HG03342 (cell line): Measurements from ENCODE around the gene ZNF771.

Experiments
- ATAC-seq: cut with Tn5 transposase; IDR thresholded peaks from one replicate; pipeline ENCODE4 v1.9.1; 2021; ENCODE audit warnings: mild to moderate bottlenecking, moderate library complexity; ENCODE audit not compliant: unreplicated experiment

ZNF771 gene

DNA sequence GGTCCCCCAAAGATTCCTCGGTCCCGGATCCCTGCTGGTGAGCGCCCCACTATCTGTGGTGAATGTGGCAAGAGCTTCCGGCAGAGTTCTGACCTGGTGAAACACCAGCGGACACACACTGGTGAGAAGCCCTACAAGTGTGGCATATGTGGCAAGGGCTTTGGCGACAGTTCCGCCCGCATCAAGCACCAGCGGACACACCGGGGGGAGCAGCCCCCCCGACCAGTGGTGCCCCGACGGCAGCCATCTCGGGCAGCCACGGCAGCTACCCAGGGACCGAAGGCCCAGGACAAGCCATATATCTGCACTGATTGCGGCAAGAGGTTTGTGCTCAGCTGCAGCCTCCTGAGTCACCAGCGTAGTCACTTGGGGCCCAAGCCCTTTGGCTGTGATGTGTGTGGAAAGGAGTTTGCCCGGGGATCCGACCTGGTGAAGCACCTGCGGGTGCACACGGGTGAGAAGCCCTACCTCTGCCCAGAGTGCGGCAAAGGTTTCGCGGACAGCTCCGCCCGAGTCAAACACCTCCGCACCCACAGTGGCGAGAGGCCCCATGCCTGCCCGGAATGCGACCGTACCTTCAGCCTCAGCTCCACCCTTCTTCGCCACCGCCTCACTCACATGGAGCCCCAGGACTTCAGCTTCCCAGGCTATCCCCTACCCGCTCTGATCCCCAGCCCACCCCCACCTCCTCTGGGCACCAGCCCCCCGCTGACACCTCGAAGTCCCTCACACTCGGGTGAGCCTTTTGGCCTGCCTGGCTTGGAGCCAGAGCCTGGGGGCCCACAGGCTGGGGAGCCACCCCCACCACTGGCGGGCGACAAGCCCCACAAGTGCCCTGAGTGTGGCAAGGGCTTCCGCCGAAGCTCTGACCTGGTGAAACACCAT, 9.4 kb upstream of the ZNF771 start:
- no peak for ATAC-seq

DNA sequence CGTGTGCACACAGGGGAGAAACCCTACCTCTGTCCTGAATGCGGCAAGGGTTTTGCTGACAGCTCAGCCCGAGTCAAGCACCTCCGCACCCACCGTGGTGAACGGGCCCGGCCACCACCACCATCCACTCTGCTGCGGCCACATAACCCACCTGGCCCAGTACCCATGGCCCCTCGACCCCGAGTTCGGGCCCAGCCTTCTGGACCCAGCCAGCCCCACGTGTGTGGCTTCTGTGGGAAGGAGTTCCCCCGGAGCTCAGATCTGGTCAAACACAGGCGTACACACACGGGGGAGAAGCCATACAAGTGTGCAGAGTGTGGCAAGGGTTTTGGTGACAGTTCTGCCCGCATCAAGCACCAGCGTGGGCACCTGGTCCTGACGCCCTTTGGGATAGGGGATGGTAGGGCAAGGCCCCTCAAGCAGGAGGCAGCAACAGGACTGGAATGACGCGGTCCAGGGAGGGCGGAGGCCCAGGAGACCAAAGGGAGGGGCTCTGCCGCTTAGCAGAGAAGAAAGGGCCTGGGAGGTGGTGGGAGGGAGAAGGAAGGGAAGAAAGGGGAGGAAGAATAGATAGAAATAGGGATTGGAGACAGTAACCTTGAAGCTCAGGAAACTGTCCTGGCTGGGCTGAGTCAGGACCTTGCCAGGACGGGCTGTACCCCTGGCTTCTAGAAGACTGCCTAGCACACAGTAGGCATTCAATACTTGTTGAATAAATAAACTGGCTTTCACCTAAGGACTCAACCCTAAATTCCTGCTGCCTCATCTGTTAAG, 8.6 kb upstream of the ZNF771 start:
- ATAC-seq = no peak

DNA sequence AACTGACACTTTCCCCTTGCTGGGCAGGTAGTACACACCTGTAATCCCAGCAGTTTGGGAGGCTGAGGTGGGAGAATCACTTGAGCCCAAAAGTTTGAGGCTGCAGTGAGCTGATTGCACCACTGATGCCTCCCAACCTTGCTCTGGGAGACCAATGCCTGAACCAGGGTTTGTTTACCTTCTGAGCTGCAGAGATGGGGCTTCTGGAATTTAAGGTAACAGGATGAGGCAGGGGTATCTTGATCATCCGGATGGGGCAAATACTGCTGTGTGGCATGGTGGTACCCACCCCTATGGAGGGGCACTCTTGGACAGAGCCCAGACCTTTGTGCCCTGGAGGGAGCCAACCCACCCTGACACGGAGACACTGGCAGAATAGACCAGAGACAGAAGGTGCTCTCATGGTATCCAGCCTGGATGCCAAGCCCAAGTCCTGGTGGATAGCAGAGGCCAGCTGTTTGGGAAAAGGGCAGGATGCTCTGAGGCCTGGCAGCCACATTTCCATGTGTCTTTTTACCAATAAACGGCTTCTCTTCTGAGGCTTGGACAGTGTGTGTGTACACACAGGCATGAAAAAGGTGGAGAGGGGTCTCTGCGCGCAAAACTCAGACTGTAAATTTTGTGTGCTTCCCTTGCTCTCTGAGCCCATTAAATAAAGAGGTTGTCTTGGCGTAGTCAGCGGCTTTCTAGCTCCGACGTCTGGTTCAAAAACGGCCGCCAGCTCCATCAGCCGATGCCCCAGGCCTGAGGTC, 7.8 kb upstream of the ZNF771 start:
- no peak for ATAC-seq

DNA sequence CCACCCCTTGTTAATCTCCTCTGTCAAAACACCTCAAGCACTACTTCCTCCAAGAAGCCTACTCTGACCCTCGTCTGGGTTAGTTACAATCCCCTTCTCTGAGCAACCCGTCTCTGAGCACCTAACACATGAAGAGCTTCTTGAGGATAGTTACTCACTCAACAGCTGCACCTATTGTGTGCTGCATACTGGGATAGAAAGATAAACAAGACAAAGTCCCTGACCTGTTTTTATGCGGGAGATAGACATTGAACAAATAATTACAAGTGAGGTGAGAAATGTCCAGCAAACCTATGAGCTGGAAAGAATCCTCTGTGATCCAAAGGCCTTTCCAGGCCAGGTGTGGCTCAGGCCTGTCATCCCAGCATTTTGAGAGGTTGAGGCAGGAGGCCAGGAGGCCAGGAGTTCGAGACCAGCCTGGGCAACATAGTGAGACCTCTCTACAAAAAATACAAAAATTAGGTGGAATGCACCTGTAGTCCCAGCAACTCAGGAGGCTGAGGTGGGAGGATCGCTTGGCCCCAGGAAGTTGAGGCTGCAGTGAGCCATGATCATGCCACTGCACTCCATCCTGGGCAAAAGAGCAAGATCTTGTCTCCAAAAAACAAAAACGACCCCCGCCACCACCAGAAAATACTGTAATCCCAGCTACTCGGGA, 5.5 kb upstream of the ZNF771 start:
- ATAC-seq = no peak

DNA sequence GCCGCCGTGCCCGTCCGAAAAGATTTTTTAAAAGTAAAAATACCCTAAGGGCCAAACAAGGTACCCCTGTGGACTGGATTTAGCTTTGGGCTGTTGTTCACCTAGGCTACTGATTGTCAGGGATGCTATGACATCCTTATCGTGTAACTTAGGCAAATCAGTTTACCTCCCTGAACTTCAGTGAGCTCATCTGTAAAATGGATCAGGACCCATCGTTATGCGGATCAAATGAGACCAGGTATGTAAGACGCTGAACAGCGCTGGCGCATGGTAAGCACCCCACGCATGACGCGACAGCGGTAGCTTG, 658 bp upstream of the ZNF771 start:
- ATAC-seq = peak; percentile 5

DNA sequence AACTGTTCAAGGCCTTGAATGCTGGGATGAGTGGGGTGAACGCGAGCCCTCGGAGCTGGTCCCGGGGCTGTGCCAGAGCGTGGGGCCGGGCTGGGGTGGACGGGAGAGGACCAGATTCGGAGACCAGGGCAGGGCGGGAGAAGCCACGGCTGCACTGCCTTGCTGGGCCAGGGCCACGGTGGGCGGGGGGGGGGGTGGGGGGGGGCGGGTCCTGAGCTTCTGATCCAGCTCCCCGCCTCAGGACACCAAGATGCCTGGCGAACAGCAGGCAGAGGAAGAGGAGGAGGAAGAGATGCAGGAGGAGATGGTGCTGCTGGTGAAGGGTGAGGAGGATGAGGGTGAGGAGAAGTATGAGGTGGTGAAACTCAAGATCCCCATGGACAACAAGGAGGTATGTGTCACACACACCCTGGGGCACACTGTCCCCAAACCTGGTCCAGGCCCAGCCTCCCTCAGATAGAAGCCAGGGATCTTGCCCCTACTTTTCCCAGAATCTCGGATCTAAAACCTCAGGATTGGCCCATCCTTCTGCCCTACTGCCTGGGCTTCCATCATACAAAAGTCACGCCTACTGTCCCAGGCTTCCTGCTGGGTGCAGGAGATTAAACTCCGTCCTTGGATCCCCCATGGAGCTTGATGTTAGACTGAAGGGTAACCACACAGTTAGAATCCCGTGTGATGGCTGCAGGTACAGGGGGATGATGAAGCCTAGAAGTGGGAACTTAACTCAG, 563 bp downstream of the ZNF771 start:
- peak; percentile 3 for ATAC-seq

DNA sequence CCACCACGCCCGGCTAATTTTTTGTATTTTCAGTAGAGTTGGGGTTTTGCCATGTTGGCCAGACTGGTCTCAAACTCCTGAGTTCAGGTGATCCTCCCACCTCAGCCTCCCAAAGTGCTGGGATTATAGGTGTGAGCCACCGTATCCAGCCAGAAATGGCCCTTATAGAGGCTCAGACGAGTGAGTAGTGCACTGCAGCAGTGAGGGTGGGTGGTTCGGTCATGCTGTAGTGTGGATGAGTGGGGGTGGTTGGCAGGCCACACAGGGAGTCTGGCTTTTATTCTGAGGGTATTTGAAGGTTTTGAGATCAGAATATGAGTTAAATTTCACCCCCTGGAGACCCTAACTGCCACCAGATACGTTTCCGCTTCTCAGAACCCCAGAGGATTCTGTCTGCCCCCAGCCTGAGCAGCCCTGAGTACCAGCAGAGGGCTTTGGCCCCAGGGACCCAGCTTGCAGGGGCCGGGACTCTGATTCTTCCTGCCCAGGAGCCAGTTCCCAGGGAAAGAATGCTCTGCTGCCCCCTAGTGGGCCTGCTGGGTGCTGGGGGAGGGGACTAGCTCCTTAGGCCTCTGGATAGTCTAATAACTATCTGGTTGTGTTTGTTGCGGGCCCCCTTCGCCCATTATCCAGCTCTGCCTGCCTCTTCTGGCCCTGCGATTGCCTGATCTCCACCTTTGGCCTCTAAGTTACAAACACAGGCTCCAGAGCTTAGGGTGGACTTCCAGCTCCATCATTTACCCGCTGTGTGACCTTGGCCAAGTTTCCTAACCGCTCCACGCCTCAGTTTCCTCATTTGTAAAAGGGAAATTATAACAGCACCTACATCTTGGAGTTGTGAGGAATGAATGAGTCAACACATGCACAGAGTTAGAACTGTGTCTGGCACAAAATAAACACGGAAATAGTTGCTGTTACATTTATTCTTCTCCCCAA, 2.0 kb downstream of the ZNF771 start:
- ATAC-seq = peak; percentile 44

DNA sequence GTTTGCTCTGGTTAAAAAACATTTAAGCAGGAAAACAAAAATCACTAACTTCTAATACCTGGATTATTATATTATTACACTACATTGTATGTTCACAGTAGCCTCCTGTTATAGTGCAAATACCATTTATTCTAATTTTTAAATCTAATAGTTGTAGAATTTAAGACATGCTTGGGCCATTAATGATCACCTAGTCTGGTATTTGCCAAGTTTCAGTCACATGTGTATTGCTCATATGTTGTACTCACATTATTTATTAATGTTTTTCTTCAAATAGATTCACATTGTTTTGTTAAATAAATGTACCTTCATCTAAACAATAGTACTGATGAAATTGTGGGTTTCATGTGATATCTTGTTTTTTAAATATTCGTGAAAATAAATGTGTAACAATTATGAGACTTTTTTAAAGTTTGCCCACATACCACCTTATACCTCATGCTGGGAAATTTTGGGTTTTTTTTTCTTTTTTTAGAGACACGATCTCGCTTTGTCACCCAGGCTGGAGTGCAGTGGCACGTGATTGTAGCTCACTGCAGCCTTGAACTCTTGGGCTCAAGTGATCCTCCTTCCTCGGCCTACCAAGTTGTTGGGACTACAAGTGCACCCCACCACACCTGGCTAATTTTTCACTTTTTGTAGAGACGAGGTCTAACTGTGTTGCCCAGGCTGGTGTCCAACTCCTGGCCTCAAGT, 5.9 kb downstream of the ZNF771 start:
- ATAC-seq = no peak

DNA sequence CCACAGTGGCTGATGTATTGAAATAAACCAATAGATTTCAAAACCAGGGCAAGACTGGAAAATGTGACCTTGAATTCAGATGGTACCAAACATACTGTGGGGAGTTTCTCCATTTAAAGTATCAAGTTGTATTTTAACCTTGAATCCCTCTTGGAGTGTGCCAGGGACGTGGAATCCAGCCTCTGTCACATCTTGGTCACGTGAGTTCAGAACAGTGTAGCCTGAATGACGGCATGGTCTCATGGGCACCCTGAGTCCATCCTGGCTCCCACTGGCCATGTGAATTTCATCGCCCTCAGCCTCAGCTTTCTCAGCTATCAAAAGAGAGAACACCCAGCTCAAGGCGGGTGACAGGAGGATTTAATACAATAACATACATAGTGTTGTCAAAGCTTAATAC, 6.8 kb downstream of the ZNF771 start:
- no peak for ATAC-seq

DNA sequence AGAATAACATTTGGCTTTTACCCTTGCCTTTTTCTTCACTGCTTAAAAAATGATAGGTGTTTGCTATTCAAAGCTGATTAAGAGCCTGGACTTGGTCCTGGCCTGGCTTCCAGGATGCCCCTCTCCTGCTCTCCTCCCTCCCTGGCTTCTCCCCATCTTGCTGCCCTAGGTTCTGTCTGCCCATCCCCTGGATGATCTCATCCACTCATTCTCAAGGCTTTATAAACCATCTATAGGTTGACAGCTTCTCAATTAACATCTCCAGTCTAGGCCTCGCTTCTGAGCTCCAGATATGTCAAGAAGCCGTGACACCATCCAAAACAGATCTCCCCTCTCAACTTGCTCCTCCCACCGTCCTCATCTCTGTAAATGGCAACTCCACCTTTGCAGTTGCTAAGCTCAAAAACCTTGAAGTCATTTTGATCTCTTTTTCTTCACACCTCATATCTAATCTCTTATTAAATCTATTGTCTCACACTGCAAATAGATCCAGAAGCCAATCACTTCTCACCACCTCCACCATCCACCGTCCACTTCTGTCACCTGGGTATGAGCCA, 8.7 kb downstream of the ZNF771 start:
- no peak for ATAC-seq

DNA sequence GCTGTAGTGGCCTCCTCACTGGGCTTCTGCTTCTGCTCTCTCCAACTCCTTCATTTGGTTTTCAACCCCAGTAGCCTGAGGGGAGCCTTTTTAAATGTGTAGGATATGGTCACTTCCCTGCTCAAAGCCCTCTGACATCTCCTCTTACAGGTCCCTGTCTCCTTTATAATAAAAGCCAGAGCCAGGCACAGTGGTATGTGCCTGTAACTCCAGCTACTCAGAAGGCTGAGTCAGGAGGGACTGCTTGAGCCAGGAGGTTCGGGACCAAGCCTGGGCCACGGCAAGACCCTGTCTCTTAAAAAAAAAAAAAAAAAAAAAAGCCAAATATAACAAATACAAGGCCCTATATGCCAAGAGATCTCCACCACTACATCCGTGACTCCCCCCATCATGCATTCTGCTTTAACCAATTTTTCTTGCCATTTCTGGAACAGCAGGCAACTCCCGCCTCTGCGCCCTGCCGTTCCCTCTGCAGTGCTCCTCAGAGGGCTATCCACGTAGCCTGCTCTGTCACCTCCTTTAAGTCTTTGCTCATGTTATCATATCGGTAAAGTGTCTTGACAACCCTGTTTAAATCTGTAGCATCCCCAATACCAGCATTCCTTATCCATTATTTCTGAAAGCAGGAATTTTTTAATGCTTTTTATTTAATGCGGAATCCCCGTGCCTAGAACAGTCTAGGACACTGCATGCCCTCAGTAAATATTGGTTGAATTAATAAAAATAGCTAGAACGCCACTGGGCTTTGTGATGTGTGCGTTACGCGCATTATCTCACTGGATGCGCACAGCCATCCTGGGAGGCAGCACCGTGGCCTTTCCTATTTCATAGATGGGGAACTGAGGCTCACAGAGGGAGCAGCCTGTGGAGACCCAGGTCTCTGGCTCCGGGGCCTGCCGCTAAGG, 9.5 kb downstream of the ZNF771 start:
- ATAC-seq = no peak

DNA sequence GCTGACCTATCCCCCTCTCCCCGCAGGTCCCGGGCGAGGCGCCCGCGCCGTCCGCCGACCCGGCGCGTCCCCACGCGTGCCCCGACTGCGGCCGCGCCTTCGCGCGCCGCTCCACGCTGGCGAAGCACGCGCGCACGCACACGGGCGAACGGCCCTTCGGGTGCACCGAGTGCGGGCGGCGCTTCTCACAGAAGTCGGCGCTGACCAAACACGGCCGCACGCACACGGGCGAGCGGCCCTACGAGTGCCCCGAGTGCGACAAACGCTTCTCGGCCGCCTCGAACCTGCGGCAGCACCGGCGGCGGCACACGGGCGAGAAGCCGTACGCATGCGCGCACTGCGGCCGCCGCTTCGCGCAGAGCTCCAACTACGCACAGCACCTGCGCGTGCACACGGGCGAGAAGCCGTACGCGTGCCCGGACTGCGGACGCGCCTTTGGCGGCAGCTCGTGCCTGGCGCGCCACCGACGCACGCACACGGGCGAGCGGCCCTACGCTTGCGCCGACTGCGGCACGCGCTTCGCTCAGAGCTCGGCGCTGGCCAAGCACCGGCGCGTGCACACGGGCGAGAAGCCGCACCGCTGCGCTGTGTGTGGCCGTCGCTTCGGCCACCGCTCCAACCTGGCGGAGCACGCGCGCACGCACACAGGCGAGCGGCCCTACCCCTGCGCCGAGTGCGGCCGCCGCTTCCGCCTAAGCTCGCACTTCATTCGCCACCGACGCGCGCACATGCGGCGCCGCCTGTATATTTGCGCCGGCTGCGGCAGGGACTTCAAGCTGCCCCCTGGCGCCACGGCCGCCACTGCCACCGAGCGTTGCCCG, 10.3 kb downstream of the ZNF771 start:
- ATAC-seq = peak; percentile 63

DNA sequence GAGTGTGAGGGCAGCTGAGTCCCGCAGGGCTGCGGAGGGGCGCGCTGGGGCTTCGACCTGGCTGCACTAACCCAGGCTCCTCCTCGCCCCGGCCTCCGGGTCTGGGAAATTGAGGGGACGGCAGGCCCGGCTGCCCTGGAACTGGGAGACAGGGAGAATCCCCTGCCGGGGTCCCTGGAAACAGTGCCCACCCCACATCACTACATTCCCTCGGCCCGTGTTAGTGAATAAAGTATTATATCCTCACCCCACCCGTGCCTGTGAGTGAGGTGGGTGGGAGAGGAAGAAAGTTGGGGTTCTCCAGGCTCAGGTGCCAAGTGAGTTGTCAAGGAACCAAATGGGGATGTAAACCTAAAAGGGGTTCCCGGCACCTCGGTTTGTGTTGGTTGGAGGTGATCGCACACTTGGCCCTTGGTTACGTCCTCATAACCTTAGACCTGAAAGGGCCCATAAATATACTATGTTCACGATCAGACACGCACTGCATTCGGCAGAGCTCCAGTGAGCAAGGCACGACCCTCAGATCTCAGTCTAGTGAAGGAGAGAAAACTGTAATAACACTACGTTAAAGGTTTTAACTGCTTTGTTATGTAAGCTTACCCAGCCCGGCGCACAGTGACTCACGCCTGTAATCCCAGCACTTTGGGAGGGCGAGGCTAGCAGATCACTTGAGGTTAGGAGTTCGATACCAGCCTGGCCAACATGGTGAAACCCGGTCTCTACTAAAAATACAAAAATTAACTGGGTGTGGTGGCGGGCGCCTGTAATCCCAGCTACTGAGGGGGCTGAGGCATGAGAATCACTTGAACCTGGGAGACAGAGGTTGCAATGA, 11.2 kb downstream of the ZNF771 start:
- no peak for ATAC-seq

DNA sequence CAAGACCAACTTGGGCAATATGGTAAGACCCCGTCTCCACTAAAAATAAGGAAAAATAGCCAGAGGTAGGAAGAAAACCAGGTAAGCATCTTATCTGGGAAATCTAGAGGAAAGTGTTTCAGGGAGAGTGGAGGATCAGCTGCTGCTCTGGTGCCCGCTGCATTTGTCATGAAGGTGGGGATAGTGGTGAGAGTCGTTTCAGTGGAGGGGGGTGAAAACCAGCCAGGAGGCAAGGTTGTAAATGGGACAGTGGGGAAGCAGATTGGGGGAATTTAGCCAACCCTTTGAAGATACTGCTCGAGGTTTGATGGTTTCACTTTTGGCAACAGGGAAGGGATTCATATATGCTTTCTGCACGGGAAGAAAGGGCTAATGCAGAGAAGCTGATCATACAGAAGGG, 13.6 kb downstream of the ZNF771 start:
- ATAC-seq = no peak

DNA sequence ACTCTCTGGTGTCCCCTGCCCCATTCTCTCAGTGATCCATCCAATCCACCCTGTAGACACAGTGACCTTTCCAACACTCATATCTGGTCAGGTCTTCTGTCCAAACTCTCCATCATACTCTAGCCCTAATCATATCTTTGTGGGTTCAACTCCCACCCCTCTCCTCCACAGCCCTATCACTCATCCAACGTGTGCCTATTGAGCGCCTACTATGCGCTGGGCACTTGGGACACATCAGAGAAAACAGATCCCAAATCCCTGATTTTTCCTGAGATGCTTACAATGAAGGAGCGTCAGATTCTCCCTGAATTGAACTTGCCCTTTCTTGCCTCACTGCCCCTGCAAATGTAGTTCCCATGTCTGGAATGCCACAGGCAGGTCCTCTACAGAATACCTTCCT, 20.6 kb downstream of the ZNF771 start:
- ATAC-seq = no peak

DNA sequence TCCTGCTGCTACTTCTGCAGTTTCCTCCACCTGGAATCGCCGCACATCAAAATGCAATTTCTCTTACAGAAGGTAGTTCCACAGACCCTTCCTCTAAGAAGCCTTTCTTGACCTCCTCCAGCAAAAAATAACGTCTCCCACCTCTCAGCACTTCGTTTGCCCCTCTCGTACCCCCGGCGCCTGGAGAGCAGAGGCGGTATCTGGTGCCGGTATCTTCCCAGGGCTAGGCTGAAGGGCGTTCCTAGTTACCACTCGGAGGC, 21.9 kb downstream of the ZNF771 start:
- ATAC-seq = no peak
